GM12801 (cell line): Measurements from ENCODE around the gene KIAA0513.

Source experiments
- CTCF ChIP-seq: IDR thresholded peaks from one replicate; pipeline ENCODE4 v1.5.1; 2011; ENCODE audit warnings: control low read depth; ENCODE audit not compliant: insufficient read length; ENCODE audit errors: extremely low read depth

The KIAA0513 gene

GRCh38 chr16:85077576-85078125 lies 50.1 kb downstream of the KIAA0513 start:
- TF ChIP-seq CTCF, result no peak

GRCh38 chr16:85078226-85078625 lies 50.6 kb downstream of the KIAA0513 start:
- TF ChIP-seq CTCF, result no peak

GRCh38 chr16:85078952-85079351 lies 51.4 kb downstream of the KIAA0513 start:
- no peak for TF ChIP-seq CTCF

DNA sequence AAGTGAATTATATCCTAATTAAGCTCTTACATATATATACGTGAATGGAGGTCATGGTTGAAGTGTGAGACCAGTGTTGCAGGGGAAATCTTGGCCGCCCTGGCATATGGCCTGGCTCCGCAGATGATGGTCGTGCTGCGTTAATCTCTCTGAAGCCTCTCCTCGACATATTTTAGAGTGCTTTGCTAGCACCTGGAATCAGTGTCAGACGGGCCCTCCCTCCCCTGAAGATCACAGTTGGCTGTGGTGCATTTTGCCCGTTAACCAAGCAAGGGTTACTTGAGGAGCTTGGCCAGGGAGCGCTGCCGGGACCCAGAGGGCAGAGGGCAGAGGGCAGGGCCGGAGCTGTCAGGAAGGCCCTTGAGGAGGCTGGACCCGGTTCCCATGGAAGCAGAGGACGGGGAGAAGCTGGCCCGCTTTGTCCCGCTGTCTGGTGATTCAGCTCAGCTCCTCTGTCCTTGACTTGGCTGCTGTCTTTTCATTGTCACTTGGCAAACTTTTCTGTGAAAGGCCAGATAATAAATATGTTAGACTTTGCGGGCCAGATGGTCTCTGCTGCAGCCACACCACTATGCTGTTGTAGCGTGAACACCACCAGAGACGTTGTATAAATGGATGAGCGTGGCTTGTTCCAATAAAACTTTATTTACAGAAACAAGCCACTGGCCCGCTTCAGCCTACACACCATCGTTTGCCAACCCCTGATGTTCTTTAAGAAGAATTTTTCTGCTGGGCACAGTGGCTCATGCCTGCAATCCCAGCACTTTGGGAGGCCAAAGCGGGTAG lies 52.4 kb downstream of the KIAA0513 start:
- no peak for TF ChIP-seq CTCF

GRCh38 chr16:85081038-85081437 lies 53.4 kb downstream of the KIAA0513 start:
- no peak for TF ChIP-seq CTCF

- TF ChIP-seq CTCF, result no peak
Measured at GRCh38 chr16:85081765-85082164, 54.2 kb downstream of the KIAA0513 start.

DNA sequence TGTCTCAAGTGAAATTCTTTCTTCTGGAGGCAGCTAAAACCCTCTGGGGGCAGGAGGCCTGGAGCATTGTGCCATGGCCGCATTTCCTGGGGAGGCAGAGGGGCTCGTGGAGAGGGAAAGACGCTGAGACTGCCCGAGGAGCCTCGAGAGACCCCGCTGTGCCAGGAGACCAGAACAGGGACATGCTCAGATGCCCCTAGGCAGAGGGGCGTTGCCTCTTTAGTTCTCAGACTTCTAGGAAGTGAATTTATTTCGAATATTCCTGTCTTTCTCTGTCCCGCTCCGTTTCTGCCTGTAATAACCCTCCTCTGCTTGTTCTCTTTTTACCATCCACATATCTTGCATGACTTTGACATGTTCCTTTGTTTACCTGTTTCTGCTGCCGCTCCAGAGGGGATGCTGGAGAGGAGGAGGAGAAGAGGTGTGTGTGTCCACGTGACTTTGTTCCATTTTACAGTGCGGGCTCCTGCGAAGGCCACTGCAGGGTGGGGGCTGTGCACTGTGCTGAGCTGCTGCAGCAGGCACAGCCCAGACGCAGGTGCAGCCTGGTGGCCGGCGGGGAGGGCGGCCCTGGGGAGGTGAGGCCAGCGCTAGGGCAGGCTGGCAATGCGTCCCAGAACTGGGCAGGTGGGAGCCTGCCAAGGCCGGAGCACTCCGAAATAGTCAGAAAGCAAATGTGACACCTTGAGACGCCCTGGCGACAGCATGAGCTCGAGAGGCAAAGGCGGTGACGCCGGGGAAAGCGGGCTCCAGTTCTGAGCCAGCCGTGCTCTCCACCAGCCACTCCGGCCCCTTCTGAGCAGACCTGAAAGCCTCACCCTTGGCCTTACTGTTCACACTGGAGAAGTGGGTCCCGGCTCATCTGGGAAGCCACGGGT lies 54.8 kb downstream of the KIAA0513 start:
- TF ChIP-seq CTCF, result no peak
